Smooth muscle cell of the brain vasculature (primary cell): ENCODE results near the gene CITED2.
A peak's percentile ranks its signal among the peaks of the same experiment; 100 is the strongest.

ENCODE experiments used
- DNase-seq: peaks from one replicate; pipeline ENCODE4 v3.0.0-alpha.2; 2012; ENCODE audit warnings: low read depth, low spot score

Gene CITED2

GRCh38 chr6:139330826-139331500 lies 43.5 kb downstream of the CITED2 start:
- no peak for DNase-seq

GRCh38 chr6:139330306-139330705 lies 44.1 kb downstream of the CITED2 start:
- no peak for DNase-seq

- no peak for DNase-seq
Measured at GRCh38 chr6:139329224-139329623, 45.2 kb downstream of the CITED2 start.

GRCh38 chr6:139327038-139327437 lies 47.4 kb downstream of the CITED2 start:
- DNase-seq: no peak

- DNase-seq: no peak
Measured at GRCh38 chr6:139325686-139326085, 48.8 kb downstream of the CITED2 start.

GRCh38 chr6:139325125-139325524 lies 49.3 kb downstream of the CITED2 start:
- DNase-seq: no peak

GRCh38 chr6:139324301-139324555 lies 50.2 kb downstream of the CITED2 start:
- no peak for DNase-seq

GRCh38 chr6:139323511-139324300 lies 50.7 kb downstream of the CITED2 start:
- peak; percentile 28 for DNase-seq
